WERI-Rb-1 (cell line): ENCODE measurements around the gene SDSL.

Experiments used
- DNase-seq: peaks from one replicate; pipeline ENCODE4 v3.0.0-alpha.2; 2020
- H3K27ac ChIP-seq: fragments of 250-450 bp; sonication (Bioruptor Pico); 2 replicates; pipeline ENCODE4 v1.5.1; 2020; ENCODE audit warnings: mild to moderate bottlenecking, moderate library complexity
- H3K27me3 ChIP-seq: fragments of 250-450 bp; sonication (Bioruptor Pico); 2 replicates; pipeline ENCODE4 v1.5.1; 2021; ENCODE audit warnings: mild to moderate bottlenecking, low read depth, moderate library complexity; ENCODE audit not compliant: insufficient read depth, severe bottlenecking
- H3K36me3 ChIP-seq: fragments of 250-450 bp; sonication (Bioruptor Pico); 2 replicates; pipeline ENCODE4 v1.5.1; 2020; ENCODE audit warnings: mild to moderate bottlenecking, moderate library complexity
- H3K4me3 ChIP-seq: 2 replicates; pipeline ENCODE4 v1.5.1; 2011; ENCODE audit warnings: low read depth, mild to moderate bottlenecking, control low read depth, low read length
- H3K9me3 ChIP-seq: fragments of 250-450 bp; sonication (Bioruptor Pico); 2 replicates; pipeline ENCODE4 v1.5.1; 2021; ENCODE audit warnings: mild to moderate bottlenecking, moderate library complexity; ENCODE audit not compliant: severe bottlenecking
- TF ChIP-seq, protein P1 (sequence below): IDR thresholded peaks from 2 replicates; pipeline ENCODE4 v1.5.1; 2011; ENCODE audit warnings: low read depth, mild to moderate bottlenecking, control low read depth, inconsistent platforms, low read length

SDSL gene

DNA sequence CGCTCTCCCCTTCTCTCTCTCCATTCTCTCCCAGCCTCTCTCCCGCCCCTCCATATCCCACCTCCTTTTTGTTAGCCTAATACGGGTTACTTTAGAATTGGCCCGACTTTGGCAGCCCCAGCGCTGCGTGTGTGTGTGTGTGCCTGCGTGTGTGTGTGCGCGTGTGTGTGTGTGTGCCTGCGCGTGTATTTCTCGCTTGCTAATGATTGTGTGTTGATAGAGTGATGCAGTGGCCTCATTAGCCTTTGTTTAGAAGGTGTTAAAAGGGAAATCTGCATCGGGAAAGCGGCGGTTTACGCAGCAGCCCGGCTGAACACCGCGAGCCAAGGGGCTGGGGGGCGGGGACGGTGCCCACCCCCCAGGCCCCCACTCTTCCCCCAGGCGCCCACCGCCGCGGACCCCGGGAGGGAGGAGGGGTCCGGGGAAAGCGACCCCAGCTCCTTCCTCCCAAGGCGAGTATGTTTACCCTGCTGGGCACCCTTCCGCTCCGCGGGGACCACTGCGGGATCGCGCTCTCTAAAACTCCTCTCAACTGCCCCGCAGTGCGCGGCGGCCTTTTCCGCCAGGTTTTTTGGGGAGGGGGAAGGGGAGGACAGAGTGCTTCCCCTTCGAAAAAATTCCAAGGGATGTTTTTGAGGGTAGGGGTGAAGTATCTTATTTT lies 56.3 kb downstream of the SDSL start:
- TF ChIP-seq, protein P1, sequence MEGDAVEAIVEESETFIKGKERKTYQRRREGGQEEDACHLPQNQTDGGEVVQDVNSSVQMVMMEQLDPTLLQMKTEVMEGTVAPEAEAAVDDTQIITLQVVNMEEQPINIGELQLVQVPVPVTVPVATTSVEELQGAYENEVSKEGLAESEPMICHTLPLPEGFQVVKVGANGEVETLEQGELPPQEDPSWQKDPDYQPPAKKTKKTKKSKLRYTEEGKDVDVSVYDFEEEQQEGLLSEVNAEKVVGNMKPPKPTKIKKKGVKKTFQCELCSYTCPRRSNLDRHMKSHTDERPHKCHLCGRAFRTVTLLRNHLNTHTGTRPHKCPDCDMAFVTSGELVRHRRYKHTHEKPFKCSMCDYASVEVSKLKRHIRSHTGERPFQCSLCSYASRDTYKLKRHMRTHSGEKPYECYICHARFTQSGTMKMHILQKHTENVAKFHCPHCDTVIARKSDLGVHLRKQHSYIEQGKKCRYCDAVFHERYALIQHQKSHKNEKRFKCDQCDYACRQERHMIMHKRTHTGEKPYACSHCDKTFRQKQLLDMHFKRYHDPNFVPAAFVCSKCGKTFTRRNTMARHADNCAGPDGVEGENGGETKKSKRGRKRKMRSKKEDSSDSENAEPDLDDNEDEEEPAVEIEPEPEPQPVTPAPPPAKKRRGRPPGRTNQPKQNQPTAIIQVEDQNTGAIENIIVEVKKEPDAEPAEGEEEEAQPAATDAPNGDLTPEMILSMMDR = no peak
- Histone ChIP-seq H3K4me3 (no peak overlapping the region), H3K27ac (no peak overlapping the region), H3K27me3 (peaks cover 88% of the 10 kb centered on the region), H3K9me3 (peaks cover 12% of the 10 kb centered on the region), H3K36me3 (no peaks in the 10 kb centered on the region)
- no peak for DNase-seq

DNA sequence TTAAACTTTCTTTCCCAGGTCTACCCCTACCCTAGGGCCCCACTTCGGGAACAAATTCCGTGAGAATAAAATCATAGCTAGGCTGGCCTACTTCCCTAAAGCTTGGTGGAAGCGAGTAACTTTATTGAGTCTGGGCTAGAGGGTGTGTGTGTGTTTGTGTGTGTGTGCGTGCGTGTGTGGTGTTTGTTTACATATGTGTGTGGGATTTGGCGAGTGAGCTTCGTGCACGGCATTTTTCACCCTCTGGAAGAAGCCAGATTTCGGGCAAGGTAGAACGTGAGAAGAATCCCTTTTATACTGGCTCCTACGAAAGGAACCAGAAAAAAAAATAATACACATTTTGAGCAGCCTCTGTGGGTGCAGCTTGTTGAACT lies 57.0 kb downstream of the SDSL start:
- Histone ChIP-seq H3K9me3 (peaks cover 12% of the 10 kb centered on the region), H3K27ac (no peak overlapping the region), H3K4me3 (no peak overlapping the region), H3K36me3 (no peaks in the 10 kb centered on the region), H3K27me3 (peaks cover 88% of the 10 kb centered on the region)
- TF ChIP-seq, protein P1 = no peak
- DNase-seq = no peak

DNA sequence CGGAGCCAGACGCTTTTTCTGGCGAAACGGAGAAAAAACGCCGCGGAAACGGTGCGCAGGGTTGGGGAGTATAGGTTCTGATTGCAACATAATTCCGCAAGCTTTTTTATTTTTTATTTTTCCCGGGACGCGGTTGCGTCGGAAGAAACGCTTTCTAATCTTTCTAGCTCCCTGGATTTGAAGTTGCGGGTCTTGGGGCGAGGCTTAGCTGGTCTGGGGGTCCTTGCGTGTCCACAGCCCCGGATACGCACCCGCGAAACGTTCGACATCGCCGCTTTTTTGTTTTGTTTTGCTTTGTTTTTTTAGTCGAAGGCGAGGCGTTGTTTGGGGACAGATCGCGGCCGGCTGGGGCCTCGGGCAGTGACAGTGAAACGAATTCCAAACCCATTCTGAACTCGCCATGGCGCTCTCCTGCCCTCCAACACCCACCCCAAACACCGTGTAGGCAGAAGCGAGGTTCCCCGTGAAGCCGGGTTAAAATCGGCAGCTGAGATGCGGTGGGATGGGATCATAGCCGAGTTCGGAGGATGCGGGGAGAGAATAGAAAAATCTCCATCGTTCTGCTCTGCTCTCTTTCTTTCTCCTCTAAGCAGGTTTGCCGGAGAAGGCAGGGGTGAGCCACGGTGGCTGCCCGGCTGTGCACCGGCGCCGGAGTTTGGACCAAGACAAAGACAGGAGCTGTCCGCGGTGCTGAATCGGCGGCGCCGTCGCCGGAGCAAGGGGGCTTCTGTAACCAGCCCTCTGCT lies 57.6 kb downstream of the SDSL start:
- TF ChIP-seq, protein P1 = no peak
- Histone ChIP-seq H3K27ac (no peak overlapping the region), H3K4me3 (no peak overlapping the region), H3K9me3 (peaks cover 12% of the 10 kb centered on the region), H3K36me3 (no peaks in the 10 kb centered on the region), H3K27me3 (peaks cover 88% of the 10 kb centered on the region)
- DNase-seq = no peak

DNA sequence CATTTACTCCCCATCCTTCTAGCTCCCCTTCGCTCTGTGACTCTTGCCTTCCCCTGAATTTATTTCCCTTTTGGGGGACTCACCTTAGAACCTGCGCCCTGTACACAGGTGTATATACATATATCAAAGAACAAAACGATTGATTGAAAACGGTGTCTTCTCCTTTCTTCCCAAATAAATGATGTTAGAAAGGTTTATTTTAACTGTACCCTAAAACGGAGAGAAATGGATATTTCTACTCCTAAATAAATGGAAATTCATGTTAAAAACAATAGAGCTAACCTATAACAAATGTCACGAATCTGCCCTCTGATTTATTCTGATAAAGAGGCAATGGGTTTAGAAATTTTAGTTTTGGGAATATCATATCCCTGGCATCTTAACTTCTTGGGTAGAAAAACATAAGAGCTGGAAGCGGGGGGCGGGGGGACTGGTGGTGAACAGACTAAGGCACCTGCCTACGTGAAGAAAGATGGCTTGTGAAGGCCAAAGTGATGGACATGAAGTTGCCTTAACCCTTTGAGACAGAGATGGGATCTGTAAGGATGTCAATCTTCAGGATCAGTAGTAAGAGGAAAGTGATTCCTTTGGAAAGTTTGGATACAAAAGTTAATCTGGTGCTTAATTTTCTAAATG lies 58.3 kb downstream of the SDSL start:
- H3K27ac ChIP-seq = no peak overlapping the region
- TF ChIP-seq, protein P1 = no peak

DNA sequence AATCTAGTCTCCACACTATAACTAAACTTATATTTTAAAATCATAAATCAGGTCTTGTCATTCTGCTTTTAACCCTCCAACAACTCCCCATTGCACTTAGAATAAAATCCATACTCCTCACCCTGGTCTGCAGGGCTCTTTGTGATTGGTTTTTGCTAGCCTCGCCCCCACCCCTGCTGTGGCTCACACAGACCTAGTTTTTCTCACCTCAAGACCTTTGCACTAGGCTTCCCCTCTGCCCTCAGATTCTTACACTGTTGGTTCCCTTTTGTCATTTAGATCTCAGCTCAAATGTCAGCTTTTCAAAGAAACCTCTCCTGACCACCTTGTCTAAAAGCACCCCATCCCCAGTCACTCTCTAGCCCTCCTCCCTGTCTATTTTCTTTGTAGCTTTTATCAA lies 60.2 kb downstream of the SDSL start:
- Histone ChIP-seq H3K36me3 (no peaks in the 10 kb centered on the region), H3K9me3 (peaks cover 12% of the 10 kb centered on the region), H3K27me3 (peaks cover 94% of the 10 kb centered on the region), H3K4me3 (no peak overlapping the region), H3K27ac (no peak overlapping the region)
- DNase-seq = no peak
- TF ChIP-seq, protein P1 = no peak

More for the DNA sequence above, 58.3 kb downstream of the SDSL start:
- peaks cover 88% of the 10 kb centered on the region for H3K27me3 ChIP-seq
- no peaks in the 10 kb centered on the region for H3K36me3 ChIP-seq
- DNase-seq = no peak
- H3K4me3 ChIP-seq = no peak overlapping the region
- peaks cover 12% of the 10 kb centered on the region for H3K9me3 ChIP-seq
